T-helper 2 cell treated with Interferon-gamma antibody and Interleukin-4, amounts not matched to agents 5 μg/mL and 100 μg/mL, for 36 hours (primary cell): ENCODE data around the gene DNAAF1.
"Not testable (repeated sequence)": the region's sequence is repeated elsewhere in the genome, so short reads cannot be mapped to it uniquely, and the experiment has no call there.

ENCODE experiments used
- DNase-seq: peaks from one replicate; pipeline ENCODE4 v3.0.0; 2021; ENCODE audit warnings: low spot score
- H3K27ac Mint-ChIP-seq: one replicate; pipeline ENCODE4 v1.8.0; 2021; ENCODE audit warnings: mild to moderate bottlenecking, mixed read lengths
- H3K27me3 Mint-ChIP-seq: one replicate; pipeline ENCODE4 v1.8.0; 2021; ENCODE audit warnings: low read depth, mixed read lengths
- H3K36me3 Mint-ChIP-seq: one replicate; pipeline ENCODE4 v1.8.0; 2021; ENCODE audit warnings: low read depth, mixed read lengths
- H3K4me1 Mint-ChIP-seq: one replicate; pipeline ENCODE4 v1.8.0; 2021; ENCODE audit warnings: low read depth, mixed read lengths
- H3K4me3 Mint-ChIP-seq: one replicate; pipeline ENCODE4 v1.8.0; 2022; ENCODE audit warnings: mild to moderate bottlenecking, moderate library complexity, mixed read lengths
- H3K9me3 Mint-ChIP-seq: one replicate; pipeline ENCODE4 v1.8.0; 2021; ENCODE audit warnings: mixed read lengths

The DNAAF1 gene

GRCh38 chr16:84194018-84194417 lies 48.9 kb downstream of the DNAAF1 start:
- H3K36me3 Mint-ChIP-seq, result no peaks in the 10 kb centered on the region
- peak overlapping the region; percentile 46 for H3K4me3 Mint-ChIP-seq
- no peak for DNase-seq
- H3K4me1 Mint-ChIP-seq, result peaks cover 16% of the 10 kb centered on the region
- no peaks in the 10 kb centered on the region for H3K9me3 Mint-ChIP-seq
- no peaks in the 10 kb centered on the region for H3K27me3 Mint-ChIP-seq
- peak overlapping the region; percentile 64 for H3K27ac Mint-ChIP-seq

- H3K4me3 Mint-ChIP-seq, result peak overlapping the region; percentile 46
- DNase-seq, result peak; percentile 16
- H3K27me3 Mint-ChIP-seq, result no peaks in the 10 kb centered on the region
- peaks cover 16% of the 10 kb centered on the region for H3K4me1 Mint-ChIP-seq
- H3K36me3 Mint-ChIP-seq, result no peaks in the 10 kb centered on the region
- peak overlapping the region; percentile 60 for H3K27ac Mint-ChIP-seq
- no peaks in the 10 kb centered on the region for H3K9me3 Mint-ChIP-seq
Observed at GRCh38 chr16:84194470-84195200, 49.5 kb downstream of the DNAAF1 start.

DNA sequence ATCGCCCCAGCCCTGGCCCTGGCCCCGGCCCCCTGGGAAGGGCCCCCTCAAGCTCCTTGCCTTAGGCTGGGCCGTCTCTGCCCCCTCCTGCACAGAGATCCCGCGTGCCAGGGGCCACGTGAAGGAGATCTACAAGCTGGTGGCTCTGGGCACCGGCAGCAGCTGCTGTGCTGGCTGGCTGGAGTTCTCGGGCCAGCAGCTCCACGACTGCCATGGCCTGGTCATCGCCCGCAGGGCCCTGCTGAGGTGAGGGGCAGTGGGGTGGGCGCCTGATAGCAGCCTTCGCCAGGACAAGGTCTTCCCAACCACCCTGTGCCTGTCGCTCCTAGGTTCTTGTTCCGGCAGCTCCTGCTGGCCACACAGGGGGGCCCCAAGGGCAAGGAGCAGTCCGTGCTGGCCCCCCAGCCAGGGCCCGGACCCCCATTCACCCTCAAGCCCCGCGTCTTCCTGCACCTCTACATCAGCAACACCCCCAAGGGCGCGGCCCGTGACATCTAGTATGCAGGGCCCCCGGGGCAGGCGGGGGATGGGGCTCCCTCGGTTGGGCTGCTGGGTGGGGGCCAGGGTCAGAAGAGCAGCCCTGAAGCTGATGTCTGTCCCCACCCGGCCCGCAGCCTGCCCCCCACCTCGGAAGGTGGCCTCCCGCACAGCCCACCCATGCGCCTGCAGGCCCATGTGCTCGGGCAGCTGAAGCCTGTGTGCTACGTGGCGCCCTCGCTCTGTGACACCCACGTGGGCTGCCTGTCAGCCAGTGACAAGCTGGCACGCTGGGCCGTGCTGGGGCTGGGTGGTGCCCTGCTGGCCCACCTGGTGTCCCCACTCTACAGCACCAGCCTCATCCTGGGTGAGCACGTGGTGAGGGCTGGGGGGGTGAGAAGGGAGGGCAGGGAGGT lies 50.3 kb downstream of the DNAAF1 start:
- no peak for DNase-seq
- Mint-ChIP-seq H3K36me3 (no peaks in the 10 kb centered on the region), H3K27ac (no peak overlapping the region), H3K4me3 (no peak overlapping the region), H3K4me1 (peaks cover 16% of the 10 kb centered on the region), H3K27me3 (no peaks in the 10 kb centered on the region), H3K9me3 (no peaks in the 10 kb centered on the region)

- Mint-ChIP-seq H3K4me1 (peaks cover 16% of the 10 kb centered on the region), H3K27ac (no peak overlapping the region), H3K27me3 (no peaks in the 10 kb centered on the region), H3K9me3 (no peaks in the 10 kb centered on the region), H3K4me3 (no peak overlapping the region), H3K36me3 (no peaks in the 10 kb centered on the region)
- no peak for DNase-seq
Observed at GRCh38 chr16:84196101-84196500, 51.0 kb downstream of the DNAAF1 start.

- peaks cover 16% of the 10 kb centered on the region for H3K4me1 Mint-ChIP-seq
- no peaks in the 10 kb centered on the region for H3K36me3 Mint-ChIP-seq
- DNase-seq, result no peak
- H3K27me3 Mint-ChIP-seq, result no peaks in the 10 kb centered on the region
- H3K9me3 Mint-ChIP-seq, result no peaks in the 10 kb centered on the region
- no peak overlapping the region for H3K27ac Mint-ChIP-seq
- H3K4me3 Mint-ChIP-seq, result no peak overlapping the region
Observed at GRCh38 chr16:84196727-84197394, 51.8 kb downstream of the DNAAF1 start.

GRCh38 chr16:84197466-84198128 lies 52.5 kb downstream of the DNAAF1 start:
- H3K4me3 Mint-ChIP-seq, result no peak overlapping the region
- no peaks in the 10 kb centered on the region for H3K27me3 Mint-ChIP-seq
- no peak for DNase-seq
- H3K36me3 Mint-ChIP-seq, result no peaks in the 10 kb centered on the region
- no peaks in the 10 kb centered on the region for H3K9me3 Mint-ChIP-seq
- H3K27ac Mint-ChIP-seq, result no peak overlapping the region
- peaks cover 16% of the 10 kb centered on the region for H3K4me1 Mint-ChIP-seq

DNA sequence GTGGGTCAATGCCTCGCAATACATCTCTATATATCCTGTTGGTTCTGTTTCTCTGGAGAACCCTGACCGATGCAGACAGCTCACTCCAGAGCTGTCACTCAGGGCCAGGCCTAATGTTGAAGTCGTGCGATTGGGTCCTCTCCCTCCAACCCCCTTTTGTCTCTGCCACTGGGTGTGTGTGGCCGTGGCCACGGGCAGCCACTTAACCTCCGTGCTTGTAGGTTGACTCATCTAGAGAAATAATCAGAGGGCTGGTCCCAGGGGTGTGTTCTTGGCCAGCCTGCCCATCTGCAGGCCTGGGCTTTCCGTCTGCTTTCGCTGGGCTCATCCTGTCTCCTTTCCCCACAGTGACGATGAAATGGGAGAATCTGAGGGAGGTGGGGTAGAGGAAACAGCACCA lies 53.3 kb downstream of the DNAAF1 start:
- Mint-ChIP-seq H3K27ac (no peak overlapping the region), H3K36me3 (no peaks in the 10 kb centered on the region), H3K27me3 (no peaks in the 10 kb centered on the region), H3K9me3 (no peaks in the 10 kb centered on the region), H3K4me1 (peaks cover 12% of the 10 kb centered on the region), H3K4me3 (no peak overlapping the region)
- no peak for DNase-seq

- H3K4me3 Mint-ChIP-seq, result no peak overlapping the region
- DNase-seq, result no peak
- H3K9me3 Mint-ChIP-seq, result no peaks in the 10 kb centered on the region
- peaks cover 5% of the 10 kb centered on the region for H3K4me1 Mint-ChIP-seq
- H3K36me3 Mint-ChIP-seq, result no peaks in the 10 kb centered on the region
- no peak overlapping the region for H3K27ac Mint-ChIP-seq
- no peaks in the 10 kb centered on the region for H3K27me3 Mint-ChIP-seq
Observed at GRCh38 chr16:84199097-84199496, 54.0 kb downstream of the DNAAF1 start.

DNA sequence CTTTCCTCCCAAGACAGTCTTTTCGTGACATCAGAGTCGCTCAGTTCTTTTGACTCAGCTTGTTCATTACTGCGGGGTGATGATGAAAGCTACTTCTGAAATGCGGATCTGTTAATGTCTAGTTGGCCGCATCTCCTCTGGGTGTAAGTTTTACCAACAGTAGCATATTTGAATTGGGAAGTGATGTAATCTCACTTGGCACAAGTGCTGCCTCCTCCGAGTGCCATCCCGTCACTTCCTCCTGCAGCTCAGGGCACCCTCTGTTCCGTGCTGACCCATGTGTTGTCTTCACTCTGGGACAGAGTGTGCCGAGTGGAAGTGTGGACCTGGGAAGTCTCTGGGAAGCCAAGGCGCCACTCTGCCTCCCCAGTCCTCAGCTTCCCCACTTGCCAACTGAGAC lies 54.8 kb downstream of the DNAAF1 start:
- no peak overlapping the region for H3K4me3 Mint-ChIP-seq
- no peaks in the 10 kb centered on the region for H3K36me3 Mint-ChIP-seq
- no peaks in the 10 kb centered on the region for H3K27me3 Mint-ChIP-seq
- no peaks in the 10 kb centered on the region for H3K4me1 Mint-ChIP-seq
- no peak for DNase-seq
- no peak overlapping the region for H3K27ac Mint-ChIP-seq
- H3K9me3 Mint-ChIP-seq, result no peaks in the 10 kb centered on the region

DNA sequence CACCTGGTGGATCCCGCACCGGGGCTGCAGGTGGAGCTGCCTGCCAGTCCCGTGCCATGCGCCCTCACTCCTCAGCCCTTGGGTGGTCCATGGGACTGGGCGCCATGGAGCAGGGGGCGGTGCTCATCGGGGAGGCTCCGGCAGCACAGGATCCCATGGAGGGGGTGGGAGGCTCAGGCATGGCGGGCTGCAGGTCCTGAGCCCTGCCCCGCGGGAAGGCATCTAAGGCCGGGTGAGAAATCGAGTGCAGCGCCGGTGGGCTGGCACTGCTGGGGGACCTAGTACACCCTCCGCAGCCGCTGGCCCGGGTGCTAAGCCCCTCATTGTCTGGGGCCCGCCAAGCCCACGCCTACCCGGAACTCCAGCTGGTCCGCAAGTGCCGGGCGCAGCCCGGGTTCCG lies 59.4 kb downstream of the DNAAF1 start:
- H3K36me3 Mint-ChIP-seq, DNase-seq, H3K4me3 Mint-ChIP-seq, H3K27me3 Mint-ChIP-seq, H3K9me3 Mint-ChIP-seq, H3K4me1 Mint-ChIP-seq, H3K27ac Mint-ChIP-seq: not testable (repeated sequence)

GRCh38 chr16:84205123-84205522 lies 60.0 kb downstream of the DNAAF1 start:
- not testable (repeated sequence) for H3K4me1 Mint-ChIP-seq, H3K4me3 Mint-ChIP-seq, H3K27ac Mint-ChIP-seq, H3K9me3 Mint-ChIP-seq, DNase-seq, H3K27me3 Mint-ChIP-seq, H3K36me3 Mint-ChIP-seq

DNA sequence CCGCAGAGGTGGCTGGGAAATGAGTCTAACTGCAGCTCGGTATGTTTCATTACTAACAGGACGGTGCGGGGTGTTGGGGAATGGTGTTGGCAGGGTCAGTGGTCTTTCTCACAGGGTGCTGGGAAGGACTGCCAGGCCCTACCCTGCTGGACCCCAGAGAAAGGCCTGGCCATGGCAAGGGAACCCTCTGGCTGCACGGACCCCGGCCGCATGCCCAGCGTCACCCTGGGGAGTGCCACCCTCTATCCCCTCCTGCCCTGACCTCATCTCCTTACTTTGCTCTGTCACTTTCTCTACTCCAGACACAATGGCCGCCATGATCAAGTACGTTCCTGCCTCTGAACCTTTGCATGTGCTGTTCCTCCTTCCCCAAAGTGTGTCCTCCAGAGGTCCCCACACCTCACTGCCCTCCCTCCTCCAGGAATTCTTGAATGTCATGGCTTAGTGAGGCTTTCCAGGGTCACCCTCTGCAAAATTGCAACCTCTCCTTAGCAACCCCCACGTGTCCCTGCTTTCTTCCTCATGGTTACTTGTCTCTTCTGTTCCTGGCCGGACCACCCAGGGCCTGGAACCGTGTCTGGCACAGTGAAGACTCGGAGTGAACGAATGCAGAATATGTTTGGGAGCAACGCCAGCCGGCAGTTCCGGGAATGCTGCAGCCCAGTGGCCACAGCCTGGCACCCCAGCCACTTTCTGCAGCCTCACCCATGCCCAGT lies 61.0 kb downstream of the DNAAF1 start:
- H3K27me3 Mint-ChIP-seq, result no peaks in the 10 kb centered on the region
- no peaks in the 10 kb centered on the region for H3K4me1 Mint-ChIP-seq
- no peak for DNase-seq
- no peaks in the 10 kb centered on the region for H3K9me3 Mint-ChIP-seq
- H3K4me3 Mint-ChIP-seq, result no peak overlapping the region
- H3K36me3 Mint-ChIP-seq, result no peaks in the 10 kb centered on the region
- H3K27ac Mint-ChIP-seq, result no peak overlapping the region

DNA sequence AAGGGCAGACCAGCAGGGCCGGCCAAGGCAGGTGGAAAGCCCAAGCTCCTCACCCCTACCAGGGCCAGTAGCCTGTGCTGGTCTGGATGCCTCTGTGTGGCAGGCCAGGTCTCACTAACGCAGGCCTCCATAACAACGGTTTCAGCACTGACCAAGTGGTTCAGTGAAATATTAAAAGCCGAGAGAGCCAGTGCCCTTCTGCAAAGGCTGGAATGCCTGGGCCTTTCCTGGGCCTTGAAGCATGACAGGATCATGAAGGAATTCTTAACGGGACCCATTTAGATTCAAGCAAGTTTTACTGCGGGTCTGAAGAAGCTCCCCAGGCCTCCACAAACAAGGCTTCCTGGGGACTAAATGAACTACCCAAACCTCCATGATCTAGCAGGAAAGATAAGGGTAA lies 62.1 kb downstream of the DNAAF1 start:
- Mint-ChIP-seq H3K9me3 (no peaks in the 10 kb centered on the region), H3K36me3 (no peaks in the 10 kb centered on the region), H3K27ac (no peak overlapping the region), H3K4me3 (no peak overlapping the region), H3K27me3 (no peaks in the 10 kb centered on the region), H3K4me1 (no peaks in the 10 kb centered on the region)
- DNase-seq, result no peak
